Fibroblast of skin of left quadriceps (primary cell): ENCODE results near the gene PDPN.

ENCODE experiments used
- DNase-seq, 2 experiments: peaks; one replicate each; pipeline ENCODE4 v3.0.0-alpha.2; 2013; ENCODE audit warnings: low read depth in 2 of 2

PDPN gene

GRCh38 chr1:13577846-13578245, 5.8 kb upstream of the PDPN start:
- DNase-seq = no peak

GRCh38 chr1:13581446-13581845, 2.2 kb upstream of the PDPN start:
- DNase-seq = no peak

DNA sequence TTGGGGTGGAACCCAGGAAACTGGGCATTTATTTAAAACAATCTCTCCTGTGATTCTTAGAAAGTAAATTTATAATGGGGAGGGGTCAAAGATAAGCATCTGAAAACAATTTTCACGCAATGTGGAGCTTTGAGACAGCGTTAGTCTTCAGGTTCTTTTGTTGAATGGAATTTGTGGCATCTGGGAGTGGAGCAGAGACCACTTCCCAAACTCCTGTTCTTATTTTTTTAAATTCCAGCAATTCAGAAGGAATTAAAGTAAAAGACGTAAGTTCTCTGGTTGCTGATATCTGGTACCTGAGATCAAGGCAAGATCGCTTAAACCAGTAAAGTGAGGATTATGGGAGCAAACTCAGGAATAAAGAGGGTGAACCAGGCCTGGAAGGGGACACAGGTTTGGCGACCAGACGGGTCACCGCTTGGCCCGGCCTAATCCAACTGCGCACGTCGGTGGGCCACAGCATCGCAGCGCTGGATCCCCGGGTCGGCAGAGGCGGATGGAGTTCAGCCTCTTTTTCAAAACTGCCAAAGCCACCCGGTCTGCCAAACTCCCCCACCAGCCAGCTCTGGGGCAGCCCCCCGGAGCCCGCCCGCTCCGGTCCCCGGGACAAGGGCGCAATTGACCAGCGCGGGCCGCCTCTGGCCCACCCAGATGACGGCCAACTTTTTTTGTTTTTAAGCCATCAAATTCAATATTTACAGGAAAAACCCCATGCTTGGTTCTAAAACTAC, 754 bp upstream of the PDPN start:
- DNase-seq = no peak

GRCh38 chr1:13583966-13584791, 547 bp downstream of the PDPN start:
- DNase-seq = no peak

DNA sequence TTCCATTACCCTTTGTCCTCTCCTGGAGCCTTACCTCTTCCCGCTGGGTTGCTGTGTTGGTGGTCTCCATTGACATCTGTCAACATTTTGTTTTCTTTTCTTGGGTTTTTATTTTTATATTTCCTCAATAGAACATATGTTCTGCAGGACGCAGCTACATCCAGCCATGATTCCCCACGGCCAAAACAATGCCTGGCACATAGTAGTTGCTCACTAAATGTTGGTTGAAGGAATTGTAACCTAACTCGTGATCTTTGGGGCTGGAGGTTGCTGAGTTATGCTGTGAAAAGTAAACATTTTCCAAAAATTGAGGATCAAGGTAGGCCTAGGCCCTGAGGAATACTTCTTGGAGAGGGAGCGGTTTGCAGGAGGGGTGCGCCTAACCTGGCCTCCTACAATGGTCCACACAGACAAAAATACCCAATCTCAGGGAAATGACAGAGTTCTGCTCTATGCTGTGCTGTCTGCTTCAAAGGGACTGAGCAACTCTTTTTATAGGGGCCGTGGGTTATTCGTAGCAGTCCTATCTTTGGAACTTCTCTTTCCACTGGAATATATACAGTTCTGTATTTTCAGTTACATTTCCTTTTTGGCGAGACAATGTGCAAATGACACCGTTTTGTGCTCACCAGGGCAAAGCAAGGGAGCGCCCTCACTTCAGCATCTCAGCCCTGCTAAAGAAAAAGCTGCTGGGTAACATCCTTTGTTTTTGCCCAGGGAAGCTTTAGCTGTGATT, 1.4 kb downstream of the PDPN start:
- DNase-seq = no peak

GRCh38 chr1:13585612-13585991, 2.0 kb downstream of the PDPN start:
- no peak for DNase-seq

DNA sequence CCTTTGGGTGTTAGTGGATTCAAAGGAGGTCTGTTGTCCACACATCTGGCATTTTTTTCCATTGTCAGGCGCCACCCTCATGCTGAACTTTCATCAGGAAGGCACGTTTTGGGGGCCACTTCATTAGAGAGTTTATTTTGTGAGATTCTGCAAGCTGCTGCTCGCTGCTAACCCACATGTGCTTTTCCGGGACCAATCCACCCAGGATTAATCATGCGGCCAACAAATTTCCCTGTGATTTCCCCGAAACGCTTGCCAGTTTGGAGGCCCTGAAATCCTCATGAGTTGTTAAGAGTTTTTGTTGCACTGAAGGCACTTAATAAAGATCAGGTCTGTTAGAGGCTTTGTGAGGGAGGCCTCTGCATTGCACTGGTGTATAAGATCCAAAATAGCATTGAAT, 2.4 kb downstream of the PDPN start:
- no peak for DNase-seq

- DNase-seq = no peak
These were observed 3.8 kb downstream of the PDPN start for GRCh38 chr1:13587256-13588030.

- no peak for DNase-seq
These were observed 5.5 kb downstream of the PDPN start for GRCh38 chr1:13588946-13589796.

DNA sequence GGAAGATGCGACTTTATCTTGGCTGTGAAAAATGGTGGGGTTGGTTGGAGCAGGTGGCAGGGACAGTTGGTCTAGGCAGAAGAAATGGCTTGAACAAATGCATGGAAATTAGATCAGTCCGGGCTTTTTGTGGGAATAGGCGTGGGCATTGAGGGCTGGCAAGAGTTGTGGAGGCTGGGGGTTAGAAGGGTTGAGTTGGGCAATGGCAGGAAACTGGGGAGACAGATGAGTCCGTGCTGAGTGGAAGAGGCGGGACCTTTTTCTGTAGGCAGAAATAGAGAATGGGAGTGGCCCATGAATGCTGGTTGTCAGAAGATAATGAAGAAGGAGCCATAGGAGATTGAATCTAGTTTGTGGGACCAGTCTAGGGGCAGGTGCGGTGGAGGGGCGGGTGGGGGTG, 6.9 kb downstream of the PDPN start:
- DNase-seq = no peak

GRCh38 chr1:13593511-13594131, 10.0 kb downstream of the PDPN start:
- peak; percentile 36 to 37 for DNase-seq

GRCh38 chr1:13595411-13595810, 11.8 kb downstream of the PDPN start:
- DNase-seq = no peak

DNA sequence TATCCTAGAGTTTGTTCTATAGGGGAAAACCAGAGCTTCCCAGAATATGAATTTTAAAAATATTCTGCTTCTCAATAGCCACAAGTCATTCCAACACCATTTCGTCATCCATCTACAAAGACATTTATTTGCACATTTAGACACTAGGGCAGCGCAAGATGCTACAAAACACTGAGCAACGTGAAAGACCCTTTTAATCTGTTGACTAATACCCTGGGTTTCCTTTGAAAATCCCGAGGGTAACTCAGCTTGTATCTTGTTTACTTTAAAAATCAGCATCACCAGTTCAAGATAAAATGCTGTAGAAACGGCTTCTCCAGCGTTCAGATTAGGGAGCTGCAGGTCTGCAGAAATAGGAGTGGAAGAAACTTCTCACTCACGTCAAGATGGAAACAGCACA, 13.5 kb downstream of the PDPN start:
- no peak for DNase-seq

DNA sequence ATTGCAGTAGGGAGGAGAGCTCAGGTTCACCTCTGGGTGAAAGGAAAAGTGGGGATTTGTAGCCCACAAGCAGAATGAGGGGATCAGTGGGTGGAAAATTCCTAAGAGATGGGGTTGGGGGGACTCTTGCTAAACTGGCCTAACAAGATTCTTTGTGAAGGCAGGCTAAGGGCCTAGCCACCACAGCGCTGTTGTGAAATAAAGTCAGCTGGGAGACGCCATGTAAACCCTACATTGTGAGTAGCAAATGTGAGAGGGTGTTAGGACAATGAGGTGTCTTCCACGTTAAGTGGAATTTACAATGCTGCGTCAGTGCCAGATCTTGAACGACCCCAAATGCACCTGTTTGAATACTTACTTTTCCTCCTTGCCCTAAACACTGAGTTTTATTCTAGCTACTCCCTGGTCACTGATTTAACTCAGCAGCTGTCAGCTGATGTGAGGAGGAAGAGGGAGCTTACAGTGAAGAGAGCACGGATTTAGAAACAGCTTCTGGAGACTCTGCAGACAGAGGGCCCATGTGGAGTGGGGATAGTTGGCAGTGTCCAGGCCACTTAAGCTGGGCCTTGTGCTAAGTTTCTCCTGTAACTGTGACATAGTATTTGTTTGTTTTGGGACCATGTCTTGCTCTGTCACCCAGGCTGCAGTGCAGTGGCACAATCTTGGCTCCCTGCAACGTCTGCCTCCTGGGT, 17.3 kb downstream of the PDPN start:
- DNase-seq = no peak

GRCh38 chr1:13604176-13604575, 20.5 kb downstream of the PDPN start:
- no peak for DNase-seq

GRCh38 chr1:13604721-13605120, 21.1 kb downstream of the PDPN start:
- no peak for DNase-seq

DNA sequence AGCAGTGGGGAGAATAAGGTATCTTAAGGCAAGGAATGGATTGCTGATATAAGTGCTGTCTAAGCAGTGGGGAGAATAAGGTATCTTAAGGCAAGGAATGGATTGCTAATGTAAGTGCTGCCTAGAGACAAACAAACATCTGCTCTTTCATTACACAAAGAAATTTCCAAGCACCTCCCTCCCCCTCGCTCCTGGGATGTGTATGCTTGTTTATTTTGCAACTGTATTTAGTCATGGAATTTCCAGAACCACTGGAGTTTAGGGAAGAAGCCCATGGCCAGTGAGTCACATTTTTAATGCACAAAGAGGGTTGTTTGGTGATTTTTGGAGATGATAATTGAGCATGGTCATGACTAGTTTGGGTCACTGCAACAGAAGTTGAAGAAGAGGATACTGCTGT, 21.5 kb downstream of the PDPN start:
- peak in 1 of 2 experiments; percentile 26 for DNase-seq

- no peak for DNase-seq
These were observed 23.4 kb downstream of the PDPN start for GRCh38 chr1:13607002-13607401.

GRCh38 chr1:13616234-13616633, 32.6 kb downstream of the PDPN start:
- no peak for DNase-seq

GRCh38 chr1:13617108-13617507, 33.5 kb downstream of the PDPN start:
- no peak for DNase-seq
